ENCODE results near the gene ELMO1. TPM values are rescaled to one million over a fixed set of nuclear protein-coding genes. Genes with fewer than 3 reads are reported as not detected.

ELMO1 gene
- total and polyA plus RNA-seq, 11 donors: 6.9 to 38.6 (median 14.7) TPM

DNA sequence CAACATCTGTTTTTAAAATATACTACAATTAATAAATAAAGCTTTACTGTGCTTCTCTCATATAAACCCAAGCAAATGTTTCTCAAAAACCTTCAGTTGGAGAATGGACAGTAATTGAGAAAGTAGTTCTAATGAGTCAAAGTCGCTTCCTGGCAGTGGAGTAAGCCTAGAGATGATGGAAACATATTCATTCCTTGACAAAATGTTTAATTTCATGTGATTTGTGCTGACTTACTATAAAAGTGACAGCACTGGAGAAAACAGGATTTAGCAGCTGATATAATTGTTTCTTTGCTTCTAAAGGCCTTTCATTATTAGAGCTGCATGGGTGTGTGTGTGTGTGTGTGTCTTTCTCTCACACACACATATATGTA is 9.0 kb downstream of the ELMO1 start:
- Histone ChIP-seq H3K4me1 (peaks cover 3 to 72% (median 35%) of the 10 kb centered on the region in 12 donors), H3K27me3 (no peaks in the 10 kb centered on the region)
- ATAC-seq: no peak

DNA sequence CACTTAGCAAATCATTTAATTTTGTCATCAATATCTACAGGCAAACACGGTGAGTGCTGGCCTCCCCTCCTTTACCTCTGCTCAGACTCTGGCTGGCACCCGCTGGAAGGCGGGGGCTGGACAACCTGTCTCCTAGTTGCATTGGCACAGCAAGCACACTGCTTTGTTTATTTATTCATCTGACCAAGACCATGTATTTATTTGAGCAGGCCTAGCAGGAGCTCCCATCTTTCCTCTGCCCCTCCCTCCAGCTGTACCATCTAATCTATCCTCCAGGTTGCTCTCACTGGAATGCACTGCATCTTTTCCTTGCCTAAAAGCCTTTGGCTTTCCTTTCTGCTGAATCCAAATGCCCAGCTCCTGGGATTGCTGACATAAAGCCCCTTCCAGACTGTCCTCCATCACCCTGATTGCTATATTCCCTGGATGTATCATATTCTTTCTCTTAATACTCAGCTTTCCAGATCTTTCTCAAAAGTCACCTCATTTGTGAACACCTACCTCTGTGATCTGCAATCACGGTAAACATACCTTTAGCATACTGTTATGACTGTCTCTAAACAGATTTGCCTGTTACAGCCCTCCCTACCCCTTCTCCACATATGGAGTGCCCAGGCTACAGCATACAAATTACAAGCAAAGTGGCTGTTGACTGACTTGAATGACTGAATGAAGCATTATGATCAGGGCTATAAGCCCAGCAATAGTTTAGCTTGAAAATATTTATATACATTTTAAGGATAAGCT is 9.6 kb downstream of the ELMO1 start:
- Histone ChIP-seq H3K4me1 (peaks cover 3 to 72% (median 35%) of the 10 kb centered on the region in 12 donors), H3K27ac (peak overlapping the region in 10 of 12 donors; percentile 25 to 91 (median 82)), H3K27me3 (no peaks in the 10 kb centered on the region), H3K36me3 (no peaks in the 10 kb centered on the region), H3K9me3 (no peaks in the 10 kb centered on the region), H3K4me3 (no peak overlapping the region)
- no peak for ATAC-seq
- intact Hi-C loops (cut with DNase I): no loop called here
- DNase-seq: no peak
- TF ChIP-seq, protein P1, sequence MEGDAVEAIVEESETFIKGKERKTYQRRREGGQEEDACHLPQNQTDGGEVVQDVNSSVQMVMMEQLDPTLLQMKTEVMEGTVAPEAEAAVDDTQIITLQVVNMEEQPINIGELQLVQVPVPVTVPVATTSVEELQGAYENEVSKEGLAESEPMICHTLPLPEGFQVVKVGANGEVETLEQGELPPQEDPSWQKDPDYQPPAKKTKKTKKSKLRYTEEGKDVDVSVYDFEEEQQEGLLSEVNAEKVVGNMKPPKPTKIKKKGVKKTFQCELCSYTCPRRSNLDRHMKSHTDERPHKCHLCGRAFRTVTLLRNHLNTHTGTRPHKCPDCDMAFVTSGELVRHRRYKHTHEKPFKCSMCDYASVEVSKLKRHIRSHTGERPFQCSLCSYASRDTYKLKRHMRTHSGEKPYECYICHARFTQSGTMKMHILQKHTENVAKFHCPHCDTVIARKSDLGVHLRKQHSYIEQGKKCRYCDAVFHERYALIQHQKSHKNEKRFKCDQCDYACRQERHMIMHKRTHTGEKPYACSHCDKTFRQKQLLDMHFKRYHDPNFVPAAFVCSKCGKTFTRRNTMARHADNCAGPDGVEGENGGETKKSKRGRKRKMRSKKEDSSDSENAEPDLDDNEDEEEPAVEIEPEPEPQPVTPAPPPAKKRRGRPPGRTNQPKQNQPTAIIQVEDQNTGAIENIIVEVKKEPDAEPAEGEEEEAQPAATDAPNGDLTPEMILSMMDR (IDR thresholded peaks at IDR 0.05): no peak
- no peak for TF ChIP-seq POLR2A (IDR thresholded peaks at IDR 0.05)
- 84 to 87% (median 86%) methylated on average over 4 of the region's 4 CpGs for WGBS, 4 donors

More for the DNA sequence above, 9.0 kb downstream of the ELMO1 start:
- no peak for DNase-seq
- Histone ChIP-seq H3K36me3 (no peaks in the 10 kb centered on the region), H3K4me3 (no peak overlapping the region), H3K9me3 (no peaks in the 10 kb centered on the region), H3K27ac (peak overlapping the region; percentile 57 to 91 (median 81))
- TF ChIP-seq, protein P1 (IDR thresholded peaks at IDR 0.05): no peak
- TF ChIP-seq POLR2A (IDR thresholded peaks at IDR 0.05): no peak
- intact Hi-C loops (cut with DNase I): loop anchor here in 6 of 10 donors (2.0 to 10.0 kb wide), 6 partner anchors 45 to 225 kb away; no protein-coding TSS in a partner anchor
- WGBS, 4 donors: 74 to 84% (median 81%) methylated on average over 1 of the region's 1 CpG

DNA sequence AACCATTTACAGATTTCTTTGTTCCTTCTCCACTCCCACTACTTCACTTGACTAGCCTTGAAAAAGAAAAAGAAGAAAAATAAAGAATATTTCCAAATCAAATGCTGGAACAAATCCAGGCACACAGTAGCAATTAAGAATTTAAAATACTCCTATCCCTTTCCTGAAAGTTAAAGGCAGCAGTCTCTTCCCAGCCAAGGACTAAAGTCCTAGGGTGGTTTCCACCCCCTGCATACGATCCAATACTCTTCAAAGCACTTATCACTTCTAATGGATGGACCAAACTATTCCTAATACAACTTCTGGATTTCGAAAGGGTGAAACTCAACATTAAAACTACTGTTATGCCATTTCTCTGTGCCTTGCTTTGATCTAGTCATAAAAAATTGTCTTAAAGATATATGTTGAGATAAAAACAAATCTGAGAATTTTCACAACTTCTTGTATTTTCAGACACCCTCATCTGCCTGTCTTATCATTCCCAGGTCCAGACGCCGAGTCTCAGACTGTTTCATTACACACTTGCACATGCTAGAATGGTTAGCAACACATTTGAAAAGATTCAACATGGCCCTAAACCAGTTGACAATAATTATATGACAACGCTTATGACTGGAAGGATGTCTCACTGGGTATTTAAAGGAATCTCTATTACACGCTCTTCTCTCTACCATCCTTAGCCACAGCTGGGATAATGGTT is 13.4 kb downstream of the ELMO1 start:
- no peak for TF ChIP-seq POLR2A (IDR thresholded peaks at IDR 0.05)
- TF ChIP-seq, protein P1 (IDR thresholded peaks at IDR 0.05): no peak
- H3K4me3 ChIP-seq: no peak overlapping the region
- no peak overlapping the region for H3K27ac ChIP-seq
- intact Hi-C loops (cut with DNase I): no loop called here
- peaks cover 0 to 57% (median 17%) of the 10 kb centered on the region in 12 donors for H3K4me1 ChIP-seq
- WGBS, 4 donors: 87 to 94% (median 90%) methylated on average over 6 of the region's 6 CpGs
- no peaks in the 10 kb centered on the region for H3K9me3 ChIP-seq
- no peaks in the 10 kb centered on the region for H3K36me3 ChIP-seq
- H3K27me3 ChIP-seq: no peaks in the 10 kb centered on the region
- no peak for DNase-seq
- no peak for ATAC-seq

DNA sequence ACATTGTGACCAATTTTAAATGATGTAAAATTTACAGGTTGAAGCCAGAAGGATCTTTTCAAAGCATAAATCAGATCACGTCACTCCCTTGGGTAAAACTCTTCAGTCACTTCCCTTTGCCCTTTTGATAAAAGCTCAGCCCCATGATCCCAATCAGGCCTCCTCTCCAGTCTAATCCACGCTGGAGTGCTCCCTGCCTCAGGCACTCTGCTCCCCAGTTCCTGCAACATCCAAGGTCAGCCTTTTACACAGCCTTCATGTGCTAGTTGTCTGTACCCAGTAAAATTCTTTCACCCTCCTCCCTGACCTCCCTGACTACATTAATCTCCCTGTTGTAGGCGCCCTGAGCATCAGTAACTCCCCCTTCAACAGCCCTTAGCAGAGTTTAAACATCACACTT is 14.1 kb downstream of the ELMO1 start:
- ATAC-seq: no peak
- intact Hi-C loops (cut with DNase I): no loop called here
- Histone ChIP-seq H3K4me1 (peaks cover 0 to 51% (median 16%) of the 10 kb centered on the region in 12 donors), H3K9me3 (no peaks in the 10 kb centered on the region), H3K36me3 (peaks cover 0 to 3% (median 0%) of the 10 kb centered on the region in 9 donors), H3K27me3 (no peaks in the 10 kb centered on the region), H3K4me3 (no peak overlapping the region), H3K27ac (no peak overlapping the region)
- no peak for TF ChIP-seq POLR2A (IDR thresholded peaks at IDR 0.05)
- TF ChIP-seq, protein P1 (IDR thresholded peaks at IDR 0.05): no peak
- 71 to 80% (median 73%) methylated on average over 3 of the region's 3 CpGs for WGBS, 4 donors
- no peak for DNase-seq

All from heart left ventricle (tissue), 16 donors.